Hepatocyte (in vitro differentiated cells): Measurements from ENCODE around the gene GALT.

Source experiments
- CTCF ChIP-seq: fragments of 200-600 bp; sonication (generic); IDR thresholded peaks from 2 replicates; pipeline ENCODE4 v1.5.1; 2016; ENCODE audit warnings: antibody characterized with exemption, mild to moderate bottlenecking; ENCODE audit not compliant: poor library complexity
- EZH2phosphoT487 ChIP-seq: fragments of 200-600 bp; sonication (generic); IDR thresholded peaks from one replicate; pipeline ENCODE4 v1.6.1; 2018; ENCODE audit warnings: antibody characterized with exemption, mild to moderate bottlenecking, low read depth, moderate library complexity; ENCODE audit not compliant: unreplicated experiment, severe bottlenecking

- TF ChIP-seq CTCF (no peak), EZH2phosphoT487 (no peak)
Observed at GRCh38 chr9:34633166-34633565, 13.3 kb upstream of the GALT start.
